GM19455 (cell line): Measurements from ENCODE around the gene PMF1.

Experiments used
- ATAC-seq: cut with Tn5 transposase; IDR thresholded peaks from one replicate; pipeline ENCODE4 v1.9.1; 2021; ENCODE audit not compliant: unreplicated experiment

PMF1 gene

GRCh38 chr1:156262461-156263287 is 49.9 kb downstream of the PMF1 start:
- no peak for ATAC-seq

- ATAC-seq: no peak
Measured at GRCh38 chr1:156263288-156263655, 50.5 kb downstream of the PMF1 start.

GRCh38 chr1:156266051-156266450 is 53.2 kb downstream of the PMF1 start:
- ATAC-seq: no peak

- ATAC-seq: no peak
Measured at GRCh38 chr1:156268336-156268735, 55.5 kb downstream of the PMF1 start.

- ATAC-seq: no peak
Measured at GRCh38 chr1:156270314-156270713, 57.5 kb downstream of the PMF1 start.

- ATAC-seq: no peak
Measured at GRCh38 chr1:156276532-156276931, 63.7 kb downstream of the PMF1 start.

- no peak for ATAC-seq
Measured at GRCh38 chr1:156276966-156277381, 64.2 kb downstream of the PMF1 start.

- ATAC-seq: no peak
Measured at GRCh38 chr1:156279837-156280236, 67.0 kb downstream of the PMF1 start.

- ATAC-seq: no peak
Measured at GRCh38 chr1:156281281-156281680, 68.5 kb downstream of the PMF1 start.

GRCh38 chr1:156281693-156282478 is 69.1 kb downstream of the PMF1 start:
- no peak for ATAC-seq

GRCh38 chr1:156282479-156283222 is 69.8 kb downstream of the PMF1 start, which contains the start of gene SMG5:
Gene SMG5, minus strand, starts transcription at chr1:156282825. Its CDS starts 145 bp downstream, at chr1:156282680.
- peak; percentile 79 for ATAC-seq

GRCh38 chr1:156283521-156283920 is 70.7 kb downstream of the PMF1 start:
- no peak for ATAC-seq

- no peak for ATAC-seq
Measured at GRCh38 chr1:156284112-156284511, 71.3 kb downstream of the PMF1 start, which contains the start of gene TMEM79. Gene TMEM79, plus strand, starts transcription at chr1:156284325. Its CDS starts 902 bp downstream, at chr1:156285227.

- no peak for ATAC-seq
Measured at GRCh38 chr1:156284757-156285156, 72.0 kb downstream of the PMF1 start.

- ATAC-seq: no peak
Measured at GRCh38 chr1:156285437-156285836, 72.6 kb downstream of the PMF1 start.

GRCh38 chr1:156286061-156286460 is 73.3 kb downstream of the PMF1 start:
- no peak for ATAC-seq
